ENCODE measurements around the gene DNM1.

The DNM1 gene

GRCh38 chr9:128253140-128253990, 50.2 kb downstream of the DNM1 start:
- no peak overlapping the region for H3K9ac ChIP-seq (ENCODE audit: low read depth, low read length)
- H3K4me1 ChIP-seq (ENCODE audit: insufficient read depth, low read length) = peaks cover 6% of the 10 kb centered on the region; the same call in 1 of the 2 replicates
- H3K36me3 ChIP-seq (ENCODE audit: insufficient read depth, low read length) = no peaks in the 10 kb centered on the region; the same call in 1 of the 2 replicates
- H3K9me3 ChIP-seq (ENCODE audit: control insufficient read depth, insufficient read depth, low read length) = no peaks in the 10 kb centered on the region

GRCh38 chr9:128253991-128254346, 50.8 kb downstream of the DNM1 start:
- peaks cover 6% of the 10 kb centered on the region; the same call in 1 of the 2 replicates for H3K4me1 ChIP-seq (ENCODE audit: insufficient read depth, low read length)
- H3K9ac ChIP-seq (ENCODE audit: low read depth, low read length) = no peak overlapping the region
- H3K9me3 ChIP-seq (ENCODE audit: control insufficient read depth, insufficient read depth, low read length) = no peaks in the 10 kb centered on the region
- no peaks in the 10 kb centered on the region; the same call in 1 of the 2 replicates for H3K36me3 ChIP-seq (ENCODE audit: insufficient read depth, low read length)

DNA sequence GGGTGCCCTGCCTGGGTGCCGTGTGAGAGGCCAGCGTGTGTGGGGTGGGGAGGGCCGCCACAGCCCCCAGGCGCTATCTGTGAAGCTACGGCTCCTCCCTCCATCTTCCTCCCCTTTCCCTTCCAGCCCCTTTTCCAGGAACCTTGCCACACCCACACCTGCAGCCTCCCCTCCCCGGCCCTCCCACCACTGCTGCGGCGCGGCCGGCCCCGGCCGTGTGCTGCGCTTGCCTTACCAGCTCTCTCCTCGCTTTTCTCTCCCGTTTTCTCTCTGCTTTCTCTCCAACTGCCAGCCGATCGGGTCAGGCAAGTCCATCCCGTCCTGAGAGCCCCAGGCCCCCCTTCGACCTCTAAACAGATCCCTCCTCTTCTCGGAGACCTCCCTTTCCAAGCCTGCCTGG, 51.2 kb downstream of the DNM1 start:
- peaks cover 2% of the 10 kb centered on the region for H3K36me3 ChIP-seq (ENCODE audit: insufficient read depth, low read length)
- H3K4me1 ChIP-seq (ENCODE audit: insufficient read depth, low read length) = peaks cover 6% of the 10 kb centered on the region; the same call in 1 of the 2 replicates
- no peaks in the 10 kb centered on the region for H3K9me3 ChIP-seq (ENCODE audit: control insufficient read depth, insufficient read depth, low read length)
- no peak overlapping the region for H3K9ac ChIP-seq (ENCODE audit: low read depth, low read length)

DNA sequence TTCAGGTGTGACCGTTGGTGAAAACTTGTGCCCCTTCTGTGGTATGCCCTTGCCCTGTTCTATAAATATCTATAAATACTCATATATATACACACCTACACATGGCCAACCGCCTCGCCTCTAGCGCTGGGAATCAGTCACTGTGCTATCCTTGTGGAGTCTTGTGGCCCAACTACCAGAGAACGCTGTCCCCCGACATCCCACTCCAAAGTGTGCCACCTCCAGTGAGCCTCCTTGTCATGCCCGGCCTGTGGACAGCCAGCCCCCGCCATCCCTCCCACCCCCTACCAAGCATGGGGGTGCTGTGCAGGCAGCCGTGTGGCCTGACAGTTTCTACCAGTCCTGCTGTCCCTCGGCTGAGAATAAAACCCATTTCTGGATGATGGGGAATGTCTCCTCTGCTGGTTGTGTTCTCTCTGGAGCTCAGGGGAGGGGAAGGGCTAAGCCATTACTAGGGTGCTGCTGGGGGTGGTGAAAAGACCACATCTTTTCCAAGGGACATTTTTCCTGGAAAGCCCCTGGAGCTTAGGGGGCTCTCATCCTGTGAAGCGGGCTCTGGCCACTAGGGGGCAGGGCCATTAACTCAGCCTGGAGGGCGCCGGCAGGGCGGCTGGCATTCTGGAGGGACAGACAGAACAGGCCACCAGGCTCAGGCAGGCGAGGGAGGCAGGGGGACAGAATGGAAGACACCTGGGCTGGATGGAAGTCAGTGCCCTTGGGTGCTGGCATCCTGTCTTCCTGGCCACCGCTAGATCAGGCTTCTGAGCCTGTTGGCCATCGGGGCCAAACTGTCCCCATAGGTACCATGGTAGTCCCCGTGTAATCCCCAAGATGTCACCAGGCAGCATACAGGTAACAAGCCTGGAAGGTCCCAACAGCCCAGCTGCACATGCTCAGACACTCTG, 51.9 kb downstream of the DNM1 start:
- H3K36me3 ChIP-seq (ENCODE audit: insufficient read depth, low read length) = peaks cover 5% of the 10 kb centered on the region
- no peaks in the 10 kb centered on the region for H3K9me3 ChIP-seq (ENCODE audit: control insufficient read depth, insufficient read depth, low read length)
- H3K4me1 ChIP-seq (ENCODE audit: insufficient read depth, low read length) = peaks cover 6% of the 10 kb centered on the region; the same call in 1 of the 2 replicates
- no peak overlapping the region for H3K9ac ChIP-seq (ENCODE audit: low read depth, low read length)

- Histone ChIP-seq H3K4me1 (ENCODE audit: insufficient read depth, low read length) (no peaks in the 10 kb centered on the region; the same call in 1 of the 2 replicates), H3K9ac (ENCODE audit: low read depth, low read length) (no peak overlapping the region), H3K9me3 (ENCODE audit: control insufficient read depth, insufficient read depth, low read length) (no peaks in the 10 kb centered on the region), H3K36me3 (ENCODE audit: insufficient read depth, low read length) (peaks cover 5% of the 10 kb centered on the region)
Measured at GRCh38 chr9:128257086-128257825, 54.1 kb downstream of the DNM1 start.

DNA sequence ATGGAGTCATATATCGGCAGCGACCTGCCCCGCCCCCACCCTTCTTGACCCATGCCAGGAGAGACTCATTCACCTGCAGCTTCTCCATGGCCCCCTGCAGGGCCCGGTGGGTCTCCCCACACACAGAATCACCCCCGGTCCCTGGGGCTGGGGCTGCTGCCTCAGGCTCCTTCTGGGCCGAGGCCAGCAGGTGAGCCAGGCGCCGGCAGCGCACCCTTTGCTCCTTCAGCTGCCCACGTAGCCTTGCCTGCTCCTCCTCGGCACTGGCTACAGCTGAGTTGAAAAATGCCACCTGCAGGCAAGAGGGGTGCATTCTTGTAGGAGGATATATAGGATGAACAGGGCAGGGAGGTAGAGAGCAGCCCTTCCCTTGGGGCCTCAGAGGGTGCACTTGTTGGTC, 54.7 kb downstream of the DNM1 start:
- Histone ChIP-seq H3K9ac (ENCODE audit: low read depth, low read length) (no peak overlapping the region), H3K9me3 (ENCODE audit: control insufficient read depth, insufficient read depth, low read length) (no peaks in the 10 kb centered on the region), H3K36me3 (ENCODE audit: insufficient read depth, low read length) (peaks cover 5% of the 10 kb centered on the region), H3K4me1 (ENCODE audit: insufficient read depth, low read length) (no peaks in the 10 kb centered on the region; the same call in 1 of the 2 replicates)

DNA sequence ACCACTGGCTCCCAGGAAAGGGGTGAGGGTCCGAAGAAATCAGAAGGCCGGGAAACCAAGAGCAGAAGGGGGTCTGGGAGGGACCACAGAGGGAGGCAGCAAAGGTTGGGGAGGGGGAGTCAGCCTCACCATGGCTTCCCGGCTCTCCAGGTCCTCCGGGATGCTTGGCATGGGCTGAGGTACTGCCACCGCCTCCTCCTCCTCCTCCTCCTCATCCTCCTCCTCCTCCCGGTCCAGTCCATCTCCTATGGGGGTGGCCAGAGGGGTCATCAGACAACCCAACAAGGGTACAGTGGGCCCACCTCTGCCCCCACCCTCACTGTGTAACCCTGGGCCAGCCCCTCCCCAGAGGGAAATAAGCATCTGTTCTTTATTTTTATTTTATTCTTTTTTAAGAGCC, 55.1 kb downstream of the DNM1 start:
- no peaks in the 10 kb centered on the region for H3K9me3 ChIP-seq (ENCODE audit: control insufficient read depth, insufficient read depth, low read length)
- H3K4me1 ChIP-seq (ENCODE audit: insufficient read depth, low read length) = no peaks in the 10 kb centered on the region; the same call in 1 of the 2 replicates
- peaks cover 5% of the 10 kb centered on the region for H3K36me3 ChIP-seq (ENCODE audit: insufficient read depth, low read length)
- no peak overlapping the region for H3K9ac ChIP-seq (ENCODE audit: low read depth, low read length)

DNA sequence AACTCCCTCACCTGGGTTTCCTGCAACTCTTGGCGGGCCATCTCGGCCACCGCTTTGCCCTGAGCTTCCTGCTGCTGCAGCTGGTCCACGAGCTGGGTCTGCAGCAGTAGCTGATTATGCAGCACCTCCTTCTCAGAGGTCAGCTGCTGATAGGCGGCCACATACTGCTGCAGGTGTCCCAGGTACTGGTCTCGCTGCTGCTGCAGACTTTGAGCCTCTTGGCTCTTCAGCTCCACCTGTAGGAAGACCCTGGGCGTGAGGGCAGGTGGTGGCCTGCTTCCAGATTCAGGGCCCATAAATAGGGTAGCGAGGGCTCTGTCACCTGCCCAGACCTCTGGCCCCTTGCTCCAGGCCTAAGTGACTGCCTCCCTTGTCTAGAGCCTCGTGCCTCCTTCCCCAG, 56.0 kb downstream of the DNM1 start:
- Histone ChIP-seq H3K9me3 (ENCODE audit: control insufficient read depth, insufficient read depth, low read length) (no peaks in the 10 kb centered on the region), H3K9ac (ENCODE audit: low read depth, low read length) (no peak overlapping the region), H3K4me1 (ENCODE audit: insufficient read depth, low read length) (no peaks in the 10 kb centered on the region; the same call in 1 of the 2 replicates), H3K36me3 (ENCODE audit: insufficient read depth, low read length) (peaks cover 5% of the 10 kb centered on the region)

GRCh38 chr9:128260340-128260739, 57.2 kb downstream of the DNM1 start:
- H3K9me3 ChIP-seq (ENCODE audit: control insufficient read depth, insufficient read depth, low read length) = no peaks in the 10 kb centered on the region
- no peaks in the 10 kb centered on the region; the same call in 1 of the 2 replicates for H3K4me1 ChIP-seq (ENCODE audit: insufficient read depth, low read length)
- no peak overlapping the region for H3K9ac ChIP-seq (ENCODE audit: low read depth, low read length)
- peaks cover 5% of the 10 kb centered on the region for H3K36me3 ChIP-seq (ENCODE audit: insufficient read depth, low read length)

GRCh38 chr9:128262687-128263086, 59.5 kb downstream of the DNM1 start:
- no peak overlapping the region for H3K9ac ChIP-seq (ENCODE audit: low read depth, low read length)
- peaks cover 8% of the 10 kb centered on the region for H3K36me3 ChIP-seq (ENCODE audit: insufficient read depth, low read length)
- no peaks in the 10 kb centered on the region for H3K9me3 ChIP-seq (ENCODE audit: control insufficient read depth, insufficient read depth, low read length)
- H3K4me1 ChIP-seq (ENCODE audit: insufficient read depth, low read length) = no peaks in the 10 kb centered on the region

DNA sequence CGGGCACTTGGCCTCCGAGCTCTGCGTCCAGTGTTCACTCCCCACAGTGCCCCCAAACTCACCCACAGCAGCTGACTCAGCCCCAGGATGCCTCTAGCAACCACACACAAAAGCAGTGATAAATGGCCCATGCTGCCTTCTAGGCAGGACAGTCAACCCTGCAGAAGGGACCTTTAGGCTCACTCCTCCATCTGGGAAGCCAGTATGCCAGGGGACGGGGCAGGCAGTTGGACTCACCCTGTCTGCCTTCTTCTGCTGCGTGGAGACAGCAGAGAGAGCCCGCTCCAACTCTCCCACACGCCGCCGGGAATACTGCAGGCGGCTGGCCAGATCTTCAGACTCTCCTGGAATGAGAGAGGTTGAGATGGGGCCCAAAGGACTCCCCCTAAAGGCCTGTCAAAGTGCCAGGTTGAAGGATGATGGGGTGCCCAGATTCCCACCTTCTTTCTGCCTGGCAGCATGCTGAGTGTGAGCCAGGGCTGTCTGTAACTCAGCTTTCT, 62.2 kb downstream of the DNM1 start:
- no peaks in the 10 kb centered on the region for H3K9me3 ChIP-seq (ENCODE audit: control insufficient read depth, insufficient read depth, low read length)
- H3K4me1 ChIP-seq (ENCODE audit: insufficient read depth, low read length) = no peaks in the 10 kb centered on the region
- H3K36me3 ChIP-seq (ENCODE audit: insufficient read depth, low read length) = peaks cover 8% of the 10 kb centered on the region
- H3K9ac ChIP-seq (ENCODE audit: low read depth, low read length) = no peak overlapping the region

DNA sequence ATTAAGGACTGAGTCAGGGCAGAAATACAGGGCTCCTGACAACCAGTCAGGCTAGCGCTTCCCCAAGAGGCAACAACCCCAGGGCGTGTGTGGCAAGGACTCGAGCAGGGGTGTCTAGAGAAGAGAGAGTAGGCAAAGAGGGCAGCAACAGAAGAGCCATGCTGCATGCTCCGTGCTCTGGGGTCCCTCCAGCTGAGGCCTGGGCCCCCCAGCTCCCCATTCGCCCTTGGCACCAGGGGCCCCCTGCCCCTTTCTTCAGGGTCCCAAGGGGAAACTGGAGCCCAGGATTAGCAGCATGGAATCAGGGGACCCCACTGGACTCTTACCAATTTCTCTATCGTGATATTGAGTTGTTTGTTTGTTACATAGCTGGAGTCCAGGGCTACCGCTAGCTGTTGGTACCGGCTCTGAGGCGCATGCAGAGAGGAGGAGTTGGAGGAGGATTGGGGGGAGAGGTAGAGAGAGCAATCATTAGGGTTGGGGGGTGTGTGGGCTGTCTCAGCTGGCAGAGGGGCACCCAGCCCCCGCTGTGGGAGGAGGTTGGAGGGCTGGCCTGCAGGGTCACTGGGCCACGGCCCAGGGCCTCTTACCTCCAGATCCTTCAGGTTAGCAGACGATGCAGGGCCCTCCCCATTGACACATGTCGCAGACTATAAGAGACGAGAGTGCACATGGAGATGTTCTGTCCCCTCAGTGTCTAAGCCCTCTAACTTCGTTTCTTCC, 63.9 kb downstream of the DNM1 start:
- H3K36me3 ChIP-seq (ENCODE audit: insufficient read depth, low read length) = peaks cover 8% of the 10 kb centered on the region
- no peaks in the 10 kb centered on the region for H3K4me1 ChIP-seq (ENCODE audit: insufficient read depth, low read length)
- no peaks in the 10 kb centered on the region for H3K9me3 ChIP-seq (ENCODE audit: control insufficient read depth, insufficient read depth, low read length)
- H3K9ac ChIP-seq (ENCODE audit: low read depth, low read length) = no peak overlapping the region

GRCh38 chr9:128271112-128271511, 67.9 kb downstream of the DNM1 start:
- Histone ChIP-seq H3K36me3 (ENCODE audit: insufficient read depth, low read length) (peaks cover 13% of the 10 kb centered on the region), H3K9me3 (ENCODE audit: control insufficient read depth, insufficient read depth, low read length) (no peaks in the 10 kb centered on the region), H3K4me1 (ENCODE audit: insufficient read depth, low read length) (no peaks in the 10 kb centered on the region), H3K9ac (ENCODE audit: low read depth, low read length) (no peak overlapping the region)
